Activated gamma-delta T cell treated with anti-CD3 and anti-CD28 coated beads, Interleukin-2, amount 50 U/mL, for 16 hours (primary cell): Measurements from ENCODE around the gene VAT1L.

ENCODE experiments used
- DNase-seq: peaks from one replicate; pipeline ENCODE4 v3.0.0-alpha.2; 2020; ENCODE audit warnings: low read depth

VAT1L gene, protein sequence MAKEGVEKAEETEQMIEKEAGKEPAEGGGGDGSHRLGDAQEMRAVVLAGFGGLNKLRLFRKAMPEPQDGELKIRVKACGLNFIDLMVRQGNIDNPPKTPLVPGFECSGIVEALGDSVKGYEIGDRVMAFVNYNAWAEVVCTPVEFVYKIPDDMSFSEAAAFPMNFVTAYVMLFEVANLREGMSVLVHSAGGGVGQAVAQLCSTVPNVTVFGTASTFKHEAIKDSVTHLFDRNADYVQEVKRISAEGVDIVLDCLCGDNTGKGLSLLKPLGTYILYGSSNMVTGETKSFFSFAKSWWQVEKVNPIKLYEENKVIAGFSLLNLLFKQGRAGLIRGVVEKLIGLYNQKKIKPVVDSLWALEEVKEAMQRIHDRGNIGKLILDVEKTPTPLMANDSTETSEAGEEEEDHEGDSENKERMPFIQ

DNA sequence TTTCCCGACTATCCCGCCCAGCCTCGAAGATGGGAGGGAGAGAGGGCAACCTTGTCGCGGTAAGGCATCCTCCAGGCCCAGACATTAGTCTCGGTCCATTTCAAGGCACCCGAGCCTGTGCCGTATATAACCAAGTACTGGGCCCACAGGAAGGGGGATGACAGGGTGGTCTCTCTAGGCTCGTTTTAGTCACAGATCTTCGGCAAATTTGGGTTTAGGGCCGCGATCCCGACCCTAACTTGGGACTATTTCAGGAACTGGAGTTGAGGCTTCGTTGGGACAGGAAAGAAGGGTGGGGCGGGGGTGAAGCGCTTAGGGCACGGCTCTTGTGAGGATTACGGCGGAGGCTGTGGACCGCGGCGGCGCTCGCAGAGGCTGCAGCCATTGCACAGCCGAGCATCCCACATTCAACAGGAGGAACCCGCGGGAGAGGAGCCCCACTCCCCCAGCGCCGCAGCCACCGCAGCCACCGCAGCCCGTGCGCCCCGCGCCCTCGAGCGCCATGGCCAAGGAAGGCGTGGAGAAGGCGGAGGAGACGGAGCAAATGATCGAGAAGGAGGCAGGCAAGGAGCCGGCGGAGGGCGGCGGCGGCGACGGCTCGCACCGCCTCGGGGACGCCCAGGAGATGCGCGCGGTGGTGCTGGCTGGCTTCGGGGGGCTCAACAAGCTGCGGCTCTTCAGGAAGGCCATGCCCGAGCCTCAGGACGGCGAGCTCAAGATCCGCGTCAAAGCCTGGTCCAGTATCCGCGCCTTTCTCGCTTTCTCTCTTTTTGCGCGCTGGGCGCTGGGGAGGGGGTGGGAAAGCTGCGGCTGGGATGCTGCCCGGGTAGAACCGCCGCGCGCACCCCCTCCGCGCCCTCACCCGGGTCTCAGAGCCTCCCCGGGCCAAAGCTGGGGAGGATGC, at the start of gene VAT1L:
TSS of gene VAT1L (plus strand) at position 384 of the 904 bp plus-strand sequence. CDS start at position 503, 119 bp downstream.
- DNase-seq, result no peak

DNA sequence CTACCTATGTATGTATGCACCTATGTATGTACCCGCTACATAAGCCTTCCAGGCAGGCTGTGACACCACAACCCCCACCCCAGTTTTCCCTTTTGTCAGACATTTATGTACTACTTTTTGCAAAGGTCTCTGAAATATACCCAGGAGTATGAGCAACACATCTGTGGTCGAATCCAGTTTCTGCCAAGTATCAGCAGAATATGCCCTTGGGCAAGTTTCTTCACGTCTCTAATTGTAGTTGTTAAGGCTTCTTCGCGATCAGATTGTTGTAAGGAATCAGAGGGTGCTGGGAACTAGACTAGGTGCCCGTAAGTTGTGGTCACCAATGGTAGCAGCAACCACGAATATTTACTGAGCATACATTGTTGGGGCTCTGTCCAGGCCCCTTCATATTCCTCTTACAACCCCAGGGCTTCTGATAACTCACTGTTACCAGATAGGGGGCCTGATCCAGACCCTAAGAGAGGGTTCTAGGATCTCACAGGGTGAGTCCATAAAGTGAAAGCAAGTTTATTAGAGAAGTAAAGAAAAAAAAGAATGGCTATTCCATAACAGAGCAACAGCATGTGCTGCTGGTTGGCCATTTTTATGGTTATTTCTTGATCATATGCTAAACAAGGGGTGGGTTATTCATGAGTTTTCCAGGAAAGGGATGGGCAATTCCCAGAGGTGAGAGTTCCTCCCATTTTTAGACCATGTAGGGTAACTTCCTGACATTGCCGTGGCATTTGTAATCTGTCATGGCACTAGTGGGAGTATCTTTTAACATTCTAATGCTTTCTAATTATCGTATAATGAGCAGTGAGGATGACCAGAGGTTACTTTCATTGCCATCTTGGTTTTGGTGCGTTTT, 49.4 kb upstream of the VAT1L start:
- DNase-seq, result no peak

DNA sequence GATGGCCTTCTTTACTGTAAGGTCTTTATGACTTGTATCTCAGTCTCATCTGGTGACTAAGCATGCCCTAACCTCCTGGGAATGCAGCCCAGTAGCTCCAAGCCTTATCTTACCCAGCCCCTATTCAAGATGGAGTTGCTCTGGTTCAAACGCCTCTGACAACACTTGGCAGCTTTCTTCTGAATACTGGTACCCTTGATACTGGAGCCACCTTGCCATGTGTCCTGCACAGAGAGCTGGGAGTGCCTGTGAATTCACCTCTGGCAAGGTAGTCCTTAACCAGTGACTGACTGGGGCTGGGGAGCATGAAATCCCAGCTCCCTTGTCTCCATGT, 48.8 kb upstream of the VAT1L start:
- DNase-seq, result no peak

DNA sequence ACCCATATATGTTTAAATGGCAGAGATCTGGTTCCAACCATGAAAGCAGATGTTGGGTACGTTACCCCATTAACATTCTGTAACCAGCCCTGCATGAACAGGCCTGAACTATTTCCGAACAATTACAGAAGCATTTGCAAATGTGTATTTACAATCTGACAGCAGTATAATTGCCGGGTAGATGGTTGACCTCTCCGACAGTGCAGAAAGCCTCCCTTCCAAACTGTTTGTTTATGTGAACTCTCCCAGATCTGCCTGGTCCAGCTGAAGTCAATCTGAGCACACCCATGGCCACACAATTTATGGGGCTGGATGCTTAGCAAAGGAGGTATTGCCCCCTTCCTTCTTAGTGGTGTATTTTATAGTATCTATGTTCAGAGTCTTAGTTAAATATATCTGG, 44.2 kb upstream of the VAT1L start:
- no peak for DNase-seq

DNA sequence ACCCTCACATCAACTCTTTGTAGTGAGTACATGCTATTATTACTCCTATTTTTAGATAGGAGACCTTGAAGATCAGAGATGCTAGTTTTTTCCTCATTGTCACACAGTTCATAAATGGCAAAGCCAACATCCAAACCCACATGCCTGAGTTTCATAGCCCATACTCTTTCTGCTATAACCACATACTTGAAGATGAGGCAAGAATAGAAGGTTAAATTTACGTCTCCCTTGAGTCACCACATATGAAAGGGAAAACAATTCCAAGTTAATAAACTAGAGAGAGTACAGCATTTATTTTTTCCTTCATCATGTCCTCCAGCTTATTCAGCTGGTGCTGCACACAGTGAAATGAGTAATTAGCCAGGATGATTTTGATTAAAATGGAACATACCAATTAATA, 42.4 kb upstream of the VAT1L start:
- DNase-seq, result no peak

DNA sequence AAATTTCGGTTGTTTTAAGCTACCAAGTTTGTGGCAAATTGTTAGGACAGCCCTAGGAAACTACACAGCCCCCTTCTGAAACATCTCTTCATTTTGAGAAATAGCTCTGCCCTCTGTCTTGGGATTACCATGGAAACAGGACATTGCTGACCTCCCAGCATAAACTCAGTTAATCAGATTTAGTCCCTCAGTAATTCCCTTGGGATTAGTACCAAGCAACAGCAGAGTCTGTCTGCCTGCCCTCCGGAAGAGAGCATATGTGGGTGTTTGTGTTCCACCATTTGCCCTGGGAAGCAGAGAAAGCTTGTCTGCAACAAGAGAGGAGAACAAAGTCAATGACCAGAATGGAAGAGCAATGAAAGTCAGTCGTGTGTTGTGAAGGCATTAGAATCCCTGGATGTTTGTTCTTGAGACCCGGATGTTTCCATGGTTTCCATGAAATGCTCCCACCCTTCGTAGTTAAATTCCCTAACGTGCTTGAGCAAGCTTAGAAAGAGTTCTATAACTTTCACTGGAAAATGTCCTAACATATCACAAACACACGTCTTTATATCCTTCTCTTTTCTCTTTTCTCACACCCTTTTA, 39.9 kb upstream of the VAT1L start:
- DNase-seq, result no peak

DNA sequence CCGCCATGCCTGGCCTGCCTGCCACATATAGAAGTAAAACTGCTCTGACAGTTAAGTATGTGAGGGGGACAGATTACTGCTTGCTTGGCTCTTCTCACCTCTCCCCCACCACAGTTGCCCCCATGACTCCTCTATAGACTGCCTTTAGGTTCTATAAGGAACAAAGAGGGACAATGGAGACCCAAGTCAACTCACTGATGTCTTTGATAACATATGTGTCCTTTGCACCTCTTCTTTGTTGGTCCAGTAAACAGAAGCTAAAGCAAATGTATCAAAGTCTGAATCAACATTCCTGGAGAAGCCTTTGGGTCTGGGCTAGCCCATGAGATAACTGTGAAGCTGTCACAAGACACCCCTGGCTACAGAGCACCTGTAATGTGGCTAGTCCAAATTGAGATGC, 38.9 kb upstream of the VAT1L start:
- no peak for DNase-seq

DNA sequence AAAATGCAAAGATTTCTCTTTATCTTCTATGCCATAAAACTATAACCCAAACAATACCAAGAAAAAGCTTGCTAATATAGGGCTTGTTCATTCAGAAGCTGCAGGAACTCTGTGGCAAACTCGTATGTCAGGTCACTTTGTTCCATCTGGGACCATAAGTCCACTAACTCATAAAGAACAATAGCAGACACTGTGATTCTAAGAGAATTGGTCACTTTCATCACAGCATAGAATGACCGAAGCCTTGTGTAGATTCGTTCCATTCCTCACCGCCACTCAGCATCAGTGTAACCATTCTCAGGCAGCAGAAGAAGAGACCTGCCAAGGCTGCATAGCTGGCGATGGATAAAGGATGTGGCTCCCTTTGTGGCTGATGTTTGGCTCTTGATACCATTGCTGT, 30.3 kb upstream of the VAT1L start:
- no peak for DNase-seq

DNA sequence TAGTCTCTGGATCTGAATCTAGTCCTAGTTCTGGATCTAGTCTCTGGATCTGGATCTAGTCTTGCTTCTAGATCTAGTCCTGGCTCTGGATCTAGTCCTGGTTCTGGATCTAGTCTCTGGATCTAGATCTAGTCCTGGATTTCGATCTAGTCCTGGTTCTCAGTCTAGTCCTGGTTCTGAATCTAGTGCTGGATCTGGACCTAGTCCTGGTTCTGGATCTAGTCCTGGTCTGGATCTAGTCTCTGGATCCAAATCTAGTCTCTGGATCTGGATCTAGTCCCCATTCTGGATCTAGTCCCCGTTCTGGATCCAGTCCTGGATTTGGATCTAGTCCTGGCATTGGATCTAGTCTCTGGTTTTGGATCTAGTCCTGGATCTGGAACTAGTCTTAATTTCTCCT, 29.9 kb upstream of the VAT1L start:
- no peak for DNase-seq

DNA sequence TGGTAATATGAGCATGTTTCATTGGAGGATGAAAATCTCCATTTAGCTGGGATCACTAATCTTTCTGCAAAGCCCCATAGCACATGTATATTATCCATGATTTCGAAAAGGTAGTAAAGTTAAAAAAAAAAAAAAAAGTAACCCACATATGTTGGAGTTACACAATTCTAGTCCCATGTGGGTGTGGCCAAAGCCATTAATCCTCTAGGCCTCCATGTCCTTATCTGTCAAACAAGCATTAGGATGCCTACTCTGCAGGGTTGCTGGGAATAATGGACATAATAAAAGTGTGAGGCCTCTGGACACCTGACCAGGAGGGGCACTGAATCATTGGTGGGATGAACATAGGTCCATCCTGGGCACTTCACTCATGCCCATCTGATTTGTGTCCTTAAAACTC, 29.2 kb upstream of the VAT1L start:
- DNase-seq, result no peak

DNA sequence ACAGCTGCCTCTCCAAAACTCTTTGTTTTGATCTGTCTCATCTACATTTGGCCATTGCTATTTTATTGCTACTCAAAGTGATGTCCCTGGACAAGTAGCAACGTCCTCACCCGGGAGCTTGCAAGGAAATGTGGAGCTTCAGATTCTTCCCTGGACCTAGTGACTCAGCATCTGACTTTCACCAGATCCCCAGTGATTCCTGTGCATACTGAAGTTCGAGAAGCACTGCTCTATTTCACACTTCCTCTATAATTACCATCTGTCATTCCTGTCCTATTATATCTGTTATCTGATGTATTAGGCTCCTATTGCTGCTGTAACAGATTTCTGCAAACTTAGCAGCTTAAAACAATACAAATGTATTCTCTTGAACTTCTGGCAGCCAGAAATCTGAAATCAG, 28.5 kb upstream of the VAT1L start:
- no peak for DNase-seq

DNA sequence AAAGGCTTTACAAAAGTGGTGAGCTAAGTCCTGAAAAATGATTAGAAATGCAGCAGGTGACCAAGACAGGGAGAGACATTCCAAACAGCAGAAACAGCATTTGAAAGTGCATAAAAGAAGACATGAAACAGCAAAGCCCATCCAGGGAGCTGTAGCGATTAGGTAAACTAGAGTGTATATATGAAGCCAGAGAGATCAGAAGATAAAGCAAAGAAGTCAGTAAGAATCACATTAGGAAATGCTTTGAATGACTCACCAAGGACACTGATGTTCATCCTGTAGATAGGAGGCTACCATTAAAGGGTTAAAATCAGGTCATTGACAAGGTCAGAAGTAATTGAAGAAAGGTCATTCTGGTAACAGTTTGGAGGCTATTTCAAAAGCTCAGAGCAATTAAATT, 27.6 kb upstream of the VAT1L start:
- DNase-seq, result no peak

DNA sequence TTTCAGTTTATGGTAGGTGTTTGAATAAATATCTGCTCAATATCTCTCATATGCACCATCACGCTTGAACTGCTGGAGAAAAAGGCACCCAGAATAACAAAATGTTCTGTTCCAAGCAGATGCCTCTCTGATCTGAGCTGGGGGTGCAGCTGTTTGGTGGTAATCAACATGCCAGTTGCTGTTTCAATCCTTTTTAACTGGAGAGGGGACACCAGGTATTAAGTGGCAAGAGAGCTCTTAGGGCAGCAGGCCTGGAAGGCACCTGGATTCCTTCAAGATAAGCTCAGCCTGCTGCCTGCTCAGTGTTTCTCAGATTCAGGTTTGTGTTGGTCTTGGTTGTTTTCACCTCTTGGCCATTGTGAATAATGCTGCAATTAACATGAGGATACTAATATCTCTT, 27.2 kb upstream of the VAT1L start:
- DNase-seq, result no peak

DNA sequence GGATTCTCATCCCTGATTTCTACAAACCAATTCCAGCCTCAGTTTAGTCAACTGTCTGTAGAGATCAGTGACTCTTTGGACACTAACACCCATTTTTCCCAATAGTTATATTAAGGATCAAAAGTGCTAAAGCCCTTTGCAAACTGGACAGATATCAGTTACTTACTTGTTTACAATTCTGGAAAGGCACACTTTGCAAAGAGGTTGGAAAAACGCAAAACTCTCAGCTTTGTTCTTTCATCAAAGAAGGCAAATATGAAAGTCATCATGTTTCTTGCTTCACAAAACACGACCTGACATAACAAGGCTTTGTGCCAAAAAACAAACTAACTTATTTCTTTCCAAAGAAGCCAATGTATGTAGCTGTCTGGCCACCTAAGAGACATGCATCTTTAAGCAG, 26.1 kb upstream of the VAT1L start:
- DNase-seq, result no peak

DNA sequence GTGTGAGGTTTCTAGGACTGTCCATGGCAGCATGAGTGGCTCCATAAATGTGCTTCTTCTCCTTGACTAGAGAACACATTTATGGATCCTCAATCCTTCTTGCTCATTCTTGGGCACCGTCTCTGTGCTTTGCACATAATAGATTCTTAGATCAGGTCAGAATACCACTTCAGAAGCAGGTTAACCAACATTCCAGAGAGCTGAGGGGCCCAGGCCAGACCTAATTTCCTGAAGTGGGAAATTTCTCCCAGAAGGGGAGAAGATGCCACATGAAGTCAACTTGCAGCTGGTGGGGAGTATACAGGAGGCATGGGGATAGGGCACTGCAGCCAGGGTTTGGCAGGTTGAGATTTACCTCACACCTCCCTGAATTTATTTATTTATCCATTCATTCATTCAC, 24.4 kb upstream of the VAT1L start:
- DNase-seq, result no peak

DNA sequence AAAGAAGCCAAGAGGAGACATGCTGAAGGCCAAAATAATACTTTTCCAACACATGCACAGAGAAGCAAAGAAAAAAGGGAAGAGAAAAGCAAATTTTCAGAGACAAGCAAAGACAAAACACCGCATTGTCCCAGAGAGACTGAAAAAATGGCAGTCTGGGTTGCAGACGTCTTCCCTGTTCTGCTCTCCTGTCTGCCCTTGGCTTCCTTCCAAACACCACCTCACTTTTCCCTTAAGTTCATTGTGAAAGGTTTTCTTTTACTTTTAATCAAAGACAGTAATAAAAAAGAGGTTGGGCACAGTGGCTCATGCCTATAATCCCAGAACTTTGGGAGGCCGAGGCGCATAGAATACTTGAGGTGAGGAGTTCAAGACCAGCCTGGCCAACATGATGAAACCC, 21.2 kb upstream of the VAT1L start:
- no peak for DNase-seq

DNA sequence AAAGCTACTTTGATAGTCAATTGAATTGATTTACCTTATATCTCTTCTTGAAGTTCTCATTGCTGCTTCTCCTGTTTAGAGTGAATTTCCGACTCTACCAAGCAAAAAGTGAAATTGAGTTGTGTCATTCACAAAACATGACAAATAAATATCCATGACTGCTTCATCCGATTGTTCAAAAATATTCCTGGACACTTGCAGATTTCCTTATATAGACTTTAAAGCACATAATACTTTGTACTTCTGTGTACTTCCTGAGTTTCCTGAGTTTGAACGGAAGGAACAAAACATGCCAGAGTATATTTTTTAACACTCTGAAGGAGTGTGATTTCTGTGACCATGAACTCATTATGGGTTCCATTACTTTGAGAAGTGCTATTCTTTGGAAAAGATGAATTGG, 20.5 kb upstream of the VAT1L start:
- DNase-seq, result no peak

DNA sequence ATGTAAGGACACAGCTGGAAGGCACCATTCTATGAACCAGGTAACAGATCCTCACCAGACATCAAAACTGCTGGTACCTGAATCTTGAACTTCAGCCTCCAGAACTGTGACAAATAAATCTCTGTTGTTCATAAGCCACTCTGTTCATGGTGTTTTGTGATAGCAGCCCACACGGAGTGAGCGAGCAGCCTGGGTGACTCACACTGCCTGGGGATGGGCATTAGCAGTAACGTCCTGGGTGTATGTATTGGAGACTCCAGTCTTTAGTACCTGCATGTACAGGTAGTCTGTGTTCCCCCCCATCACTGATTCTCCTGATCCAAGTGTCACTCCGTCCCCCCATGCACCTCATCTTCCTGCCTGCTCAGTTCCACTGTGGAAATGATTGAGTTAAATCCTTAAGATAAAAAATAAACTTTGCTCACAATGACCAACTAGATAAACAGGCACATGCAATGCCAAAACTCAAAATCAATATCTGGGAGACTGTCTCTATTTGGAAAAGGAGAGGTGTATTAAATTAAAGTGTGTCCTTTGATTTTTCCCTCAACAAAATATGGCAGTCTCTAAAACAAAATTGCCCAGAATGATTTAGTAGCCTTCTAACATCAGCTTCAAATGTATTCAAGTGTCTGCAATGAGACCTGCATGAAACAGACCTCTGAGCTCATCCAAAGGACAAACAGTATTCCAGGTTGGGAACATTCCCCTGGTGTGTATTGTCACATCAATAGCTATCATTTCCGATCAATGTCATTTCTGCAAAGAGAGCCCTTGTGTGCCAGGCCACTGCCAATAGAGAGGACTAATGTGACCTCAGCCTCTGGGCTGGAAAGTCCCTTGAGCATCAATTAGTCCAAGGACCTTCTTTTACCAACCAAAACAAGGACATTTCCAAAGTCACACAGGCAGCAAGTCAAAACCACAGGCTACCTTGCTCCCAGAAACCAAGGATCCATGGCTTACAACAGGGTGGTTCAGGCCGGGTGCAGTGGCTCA, 12.2 kb upstream of the VAT1L start:
- no peak for DNase-seq

DNA sequence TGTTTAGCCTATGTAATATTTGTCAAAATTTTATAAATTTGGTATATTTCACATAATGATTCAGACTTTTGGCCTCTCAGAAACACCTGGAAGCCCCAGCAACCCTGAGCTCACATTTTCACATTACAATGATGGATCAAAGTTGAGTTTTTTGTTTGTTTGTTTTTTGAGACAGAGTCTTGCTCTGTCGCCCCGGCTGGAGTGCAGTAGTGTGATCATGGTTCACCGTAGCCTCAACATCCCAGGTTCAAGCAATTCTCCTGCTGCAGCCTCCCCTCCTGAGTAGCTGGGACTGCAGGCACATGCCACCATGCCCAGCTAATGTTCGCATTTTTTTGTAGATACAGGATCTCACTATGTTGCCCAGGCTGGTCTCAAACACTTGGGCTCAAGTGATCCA, 10.6 kb upstream of the VAT1L start:
- no peak for DNase-seq

DNA sequence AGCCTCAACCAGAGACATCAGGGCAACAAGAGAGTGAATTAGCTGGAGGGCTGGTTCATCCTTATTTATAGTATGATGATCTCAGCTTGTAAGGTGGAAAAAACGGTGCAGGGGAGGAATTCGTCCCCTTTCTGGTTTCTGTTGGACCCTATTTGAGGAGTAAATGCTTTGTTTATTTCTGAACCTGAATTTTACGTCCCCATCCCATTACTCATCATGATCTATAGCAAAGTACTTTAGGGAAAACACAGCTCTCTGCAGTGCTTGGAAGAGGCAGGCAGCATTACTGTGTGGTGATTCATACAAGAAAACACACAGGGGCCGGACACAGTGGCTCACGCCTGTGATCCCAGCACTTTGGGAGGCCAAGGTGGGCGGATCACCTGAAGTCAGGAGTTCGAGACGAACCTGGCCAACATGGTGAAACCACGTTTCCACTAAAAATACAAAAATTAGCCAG, 8.0 kb upstream of the VAT1L start:
- no peak for DNase-seq

DNA sequence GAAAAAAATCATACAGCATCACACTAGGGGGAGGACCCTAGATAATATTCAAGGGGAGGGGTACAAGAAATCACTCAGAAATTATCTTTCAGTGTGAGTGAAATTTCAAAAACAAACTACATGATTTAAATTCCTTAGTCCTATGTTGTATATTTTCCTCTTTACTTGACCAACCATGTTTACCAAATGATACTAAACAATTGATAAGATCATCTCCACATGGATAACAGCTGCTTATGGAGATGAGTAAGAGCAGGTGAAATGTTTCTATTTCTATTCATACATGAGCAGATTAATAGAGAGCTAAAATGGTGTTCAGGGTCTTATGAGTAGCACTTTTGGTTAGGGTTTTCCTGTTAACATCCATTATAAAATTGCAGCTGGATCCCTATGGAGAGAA, 7.3 kb upstream of the VAT1L start:
- DNase-seq, result no peak
